Parathyroid adenoma (tissue), 2 donors: ENCODE data around the gene RALGAPA2.

ENCODE experiments used
- H2AFZ ChIP-seq: fragments of 300-600 bp; sonication (generic); one replicate; pipeline ENCODE4 v1.7.0; 2017; ENCODE audit warnings: antibody characterized with exemption, mild to moderate bottlenecking
- H3K27ac ChIP-seq: fragments of 300-600 bp; sonication (generic); one replicate; pipeline ENCODE4 v1.7.0; 2017
- H3K27me3 ChIP-seq: fragments of 300-600 bp; sonication (generic); one replicate; pipeline ENCODE4 v1.7.0; 2017; ENCODE audit warnings: low read length; ENCODE audit not compliant: control insufficient read depth, insufficient read depth
- H3K36me3 ChIP-seq: fragments of 300-600 bp; sonication (generic); one replicate; pipeline ENCODE4 v1.7.0; 2017; ENCODE audit warnings: low read length; ENCODE audit not compliant: control insufficient read depth, insufficient read depth
- H3K4me1 ChIP-seq: fragments of 300-600 bp; sonication (generic); one replicate; pipeline ENCODE4 v1.7.0; 2017; ENCODE audit warnings: control low read depth
- H3K4me2 ChIP-seq: fragments of 300-600 bp; sonication (generic); one replicate; pipeline ENCODE4 v1.7.0; 2017; ENCODE audit warnings: low read length
- H3K4me3 ChIP-seq: fragments of 300-600 bp; sonication (generic); one replicate; pipeline ENCODE4 v1.7.0; 2017; ENCODE audit warnings: low read depth, low read length
- H3K79me2 ChIP-seq: fragments of 300-600 bp; sonication (generic); one replicate; pipeline ENCODE4 v1.7.0; 2017; ENCODE audit warnings: control low read depth
- H3K9ac ChIP-seq: fragments of 300-600 bp; sonication (generic); one replicate; pipeline ENCODE4 v1.7.0; 2017; ENCODE audit warnings: mild to moderate bottlenecking
- H3K9me3 ChIP-seq: fragments of 300-600 bp; sonication (generic); one replicate; pipeline ENCODE4 v1.7.0; 2017; ENCODE audit warnings: low read length; ENCODE audit not compliant: control insufficient read depth
- TF ChIP-seq, protein P1 (sequence below): fragments of 300-600 bp; sonication (generic); IDR thresholded peaks from one replicate; pipeline ENCODE4 v1.7.0; 2017; ENCODE audit warnings: antibody characterized with exemption, mild to moderate bottlenecking
- donor health status: primary hyperparathyroidism.

Gene RALGAPA2

GRCh38 chr20:20399531-20400500 is 312.6 kb downstream of the RALGAPA2 start:
- Histone ChIP-seq H3K4me2 (no peak overlapping the region), H3K36me3 (no peaks in the 10 kb centered on the region), H3K4me3 (no peak overlapping the region), H3K4me1 (no peaks in the 10 kb centered on the region), H3K9me3 (no peaks in the 10 kb centered on the region), H3K79me2 (no peaks in the 10 kb centered on the region), H3K9ac (no peak overlapping the region), H3K27me3 (no peaks in the 10 kb centered on the region), H3K27ac (no peak overlapping the region), H2AFZ (no peak overlapping the region)
- TF ChIP-seq, protein P1, sequence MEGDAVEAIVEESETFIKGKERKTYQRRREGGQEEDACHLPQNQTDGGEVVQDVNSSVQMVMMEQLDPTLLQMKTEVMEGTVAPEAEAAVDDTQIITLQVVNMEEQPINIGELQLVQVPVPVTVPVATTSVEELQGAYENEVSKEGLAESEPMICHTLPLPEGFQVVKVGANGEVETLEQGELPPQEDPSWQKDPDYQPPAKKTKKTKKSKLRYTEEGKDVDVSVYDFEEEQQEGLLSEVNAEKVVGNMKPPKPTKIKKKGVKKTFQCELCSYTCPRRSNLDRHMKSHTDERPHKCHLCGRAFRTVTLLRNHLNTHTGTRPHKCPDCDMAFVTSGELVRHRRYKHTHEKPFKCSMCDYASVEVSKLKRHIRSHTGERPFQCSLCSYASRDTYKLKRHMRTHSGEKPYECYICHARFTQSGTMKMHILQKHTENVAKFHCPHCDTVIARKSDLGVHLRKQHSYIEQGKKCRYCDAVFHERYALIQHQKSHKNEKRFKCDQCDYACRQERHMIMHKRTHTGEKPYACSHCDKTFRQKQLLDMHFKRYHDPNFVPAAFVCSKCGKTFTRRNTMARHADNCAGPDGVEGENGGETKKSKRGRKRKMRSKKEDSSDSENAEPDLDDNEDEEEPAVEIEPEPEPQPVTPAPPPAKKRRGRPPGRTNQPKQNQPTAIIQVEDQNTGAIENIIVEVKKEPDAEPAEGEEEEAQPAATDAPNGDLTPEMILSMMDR: no peak

DNA sequence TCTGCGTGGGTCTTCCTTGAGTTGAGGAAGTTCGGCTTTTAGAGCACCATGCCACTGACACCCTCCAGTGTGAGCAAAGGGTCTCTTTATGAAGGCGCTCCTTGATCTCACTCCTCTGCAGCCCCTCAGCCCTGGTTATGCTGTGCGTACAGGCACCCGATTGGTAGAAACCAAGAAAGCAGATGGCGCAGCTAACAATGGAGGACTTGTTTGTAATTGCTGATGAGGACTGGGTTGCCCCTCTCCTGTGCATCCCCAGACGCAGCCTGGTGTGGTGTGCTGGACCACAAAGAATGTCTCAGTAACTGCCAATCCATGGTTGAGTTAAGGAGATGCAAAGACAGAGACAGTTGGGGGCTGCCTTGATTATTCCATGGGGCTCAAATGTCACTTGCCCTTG is 314.3 kb downstream of the RALGAPA2 start:
- no peaks in the 10 kb centered on the region for H3K79me2 ChIP-seq
- TF ChIP-seq, protein P1: no peak
- H3K9me3 ChIP-seq: no peaks in the 10 kb centered on the region
- no peaks in the 10 kb centered on the region for H3K36me3 ChIP-seq
- no peak overlapping the region for H2AFZ ChIP-seq
- no peaks in the 10 kb centered on the region for H3K27me3 ChIP-seq
- H3K4me2 ChIP-seq: no peak overlapping the region
- H3K9ac ChIP-seq: no peak overlapping the region
- H3K27ac ChIP-seq: no peak overlapping the region
- no peaks in the 10 kb centered on the region for H3K4me1 ChIP-seq
- H3K4me3 ChIP-seq: no peak overlapping the region

DNA sequence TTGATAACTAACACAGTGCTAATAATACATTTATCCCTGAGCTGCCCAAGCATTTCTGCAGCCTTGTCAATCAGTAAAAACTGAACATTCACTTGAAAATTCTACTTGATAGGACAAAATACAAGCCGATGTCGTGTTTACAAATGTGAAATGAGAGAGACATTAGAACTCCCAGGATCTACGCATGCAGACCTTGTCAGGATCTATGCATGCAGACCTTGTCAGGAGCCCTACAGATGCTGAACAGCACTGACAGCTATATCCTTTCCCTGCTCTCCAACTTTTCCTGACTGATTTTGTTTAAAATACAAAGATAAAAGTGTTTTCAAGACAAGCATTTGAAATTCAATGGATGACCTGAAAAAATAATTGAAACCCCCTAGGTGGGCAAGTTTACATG is 315.6 kb downstream of the RALGAPA2 start:
- Histone ChIP-seq H2AFZ (no peak overlapping the region), H3K79me2 (no peaks in the 10 kb centered on the region), H3K4me3 (no peak overlapping the region), H3K9ac (no peak overlapping the region), H3K36me3 (no peaks in the 10 kb centered on the region), H3K27ac (no peak overlapping the region), H3K4me1 (no peaks in the 10 kb centered on the region), H3K9me3 (no peaks in the 10 kb centered on the region), H3K4me2 (no peak overlapping the region), H3K27me3 (no peaks in the 10 kb centered on the region)
- TF ChIP-seq, protein P1: no peak

DNA sequence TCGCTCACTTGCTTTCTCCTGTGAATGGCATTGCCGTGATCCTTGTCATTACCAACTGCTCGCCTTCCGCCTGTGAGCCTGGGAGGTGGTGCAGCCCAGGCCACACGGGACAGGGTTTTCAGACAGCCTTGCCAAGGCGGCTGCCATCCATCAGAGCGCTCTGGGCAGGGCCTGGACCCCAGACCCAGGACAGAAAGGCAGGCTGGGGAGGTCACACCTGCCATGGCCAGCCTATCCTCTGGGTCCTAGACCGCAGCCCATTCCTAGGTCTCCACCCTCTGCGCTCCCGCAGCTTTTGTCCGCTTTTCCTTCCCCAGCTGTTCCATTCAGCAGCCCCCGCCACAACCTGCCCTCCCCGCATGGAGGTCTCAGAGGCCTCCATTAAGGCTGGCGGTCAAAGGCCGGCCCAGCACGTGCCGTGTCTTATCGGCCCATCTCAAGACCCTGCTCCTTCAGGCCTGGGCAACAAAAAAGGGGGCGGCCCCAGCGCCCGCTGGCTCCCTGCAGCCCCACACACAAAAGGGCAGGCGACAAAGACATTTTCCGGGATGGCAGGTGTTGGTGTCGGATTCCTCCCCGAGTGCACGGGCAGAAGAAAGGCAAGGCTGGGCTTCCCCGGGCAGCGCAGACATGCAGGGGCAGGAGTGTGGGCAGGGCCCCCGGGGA is 316.4 kb downstream of the RALGAPA2 start:
- no peaks in the 10 kb centered on the region for H3K36me3 ChIP-seq
- H2AFZ ChIP-seq: no peak overlapping the region
- no peaks in the 10 kb centered on the region for H3K9me3 ChIP-seq
- H3K4me2 ChIP-seq: no peak overlapping the region
- no peaks in the 10 kb centered on the region for H3K4me1 ChIP-seq
- H3K79me2 ChIP-seq: no peaks in the 10 kb centered on the region
- H3K27me3 ChIP-seq: no peaks in the 10 kb centered on the region
- H3K27ac ChIP-seq: no peak overlapping the region
- no peak overlapping the region for H3K4me3 ChIP-seq
- TF ChIP-seq, protein P1: no peak
- no peak overlapping the region for H3K9ac ChIP-seq
